ENCODE results near the gene PHKG1.

- TF ChIP-seq, protein P1, sequence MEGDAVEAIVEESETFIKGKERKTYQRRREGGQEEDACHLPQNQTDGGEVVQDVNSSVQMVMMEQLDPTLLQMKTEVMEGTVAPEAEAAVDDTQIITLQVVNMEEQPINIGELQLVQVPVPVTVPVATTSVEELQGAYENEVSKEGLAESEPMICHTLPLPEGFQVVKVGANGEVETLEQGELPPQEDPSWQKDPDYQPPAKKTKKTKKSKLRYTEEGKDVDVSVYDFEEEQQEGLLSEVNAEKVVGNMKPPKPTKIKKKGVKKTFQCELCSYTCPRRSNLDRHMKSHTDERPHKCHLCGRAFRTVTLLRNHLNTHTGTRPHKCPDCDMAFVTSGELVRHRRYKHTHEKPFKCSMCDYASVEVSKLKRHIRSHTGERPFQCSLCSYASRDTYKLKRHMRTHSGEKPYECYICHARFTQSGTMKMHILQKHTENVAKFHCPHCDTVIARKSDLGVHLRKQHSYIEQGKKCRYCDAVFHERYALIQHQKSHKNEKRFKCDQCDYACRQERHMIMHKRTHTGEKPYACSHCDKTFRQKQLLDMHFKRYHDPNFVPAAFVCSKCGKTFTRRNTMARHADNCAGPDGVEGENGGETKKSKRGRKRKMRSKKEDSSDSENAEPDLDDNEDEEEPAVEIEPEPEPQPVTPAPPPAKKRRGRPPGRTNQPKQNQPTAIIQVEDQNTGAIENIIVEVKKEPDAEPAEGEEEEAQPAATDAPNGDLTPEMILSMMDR (conservative IDR thresholded peaks at IDR 0.05): no peak
- TF ChIP-seq EZH2 (IDR thresholded peaks at IDR 0.05; ENCODE audit: low read depth): no peak
Observed at GRCh38 chr7:56115852-56116538, 23.2 kb upstream of the PHKG1 start, which contains the start of gene NUPR2.

All from PC-9 (cell line).